H1 (cell line): ENCODE data around the gene MMP11. TPM values are rescaled to one million over a fixed set of nuclear protein-coding genes. Genes with fewer than 3 reads are reported as not detected.

Source experiments
- BRCA1 ChIP-seq: IDR thresholded peaks from 2 replicates; pipeline ENCODE4 v1.6.1; 2012; ENCODE audit warnings: low read depth, low read length, improper control_type of control experiment
- JUN ChIP-seq: IDR thresholded peaks from 2 replicates; pipeline ENCODE4 v1.6.1; 2011; ENCODE audit warnings: low read depth, mild to moderate bottlenecking, improper control_type of control experiment, low read length
- PHF8 ChIP-seq: fragments of 200-600 bp; sonication (generic); conservative IDR thresholded peaks from 2 replicates; pipeline ENCODE4 v1.7.1; 2012; ENCODE audit warnings: low read depth, mild to moderate bottlenecking, inconsistent platforms, low read length, moderate library complexity
- RFX5 ChIP-seq: IDR thresholded peaks from 2 replicates; pipeline ENCODE4 v1.6.1; 2011; ENCODE audit warnings: low read depth, low read length, improper control_type of control experiment, borderline replicate concordance
- TAF1 ChIP-seq: IDR thresholded peaks from 2 replicates; pipeline ENCODE4 v1.6.1; 2011; ENCODE audit warnings: mild to moderate bottlenecking, low read depth, low read length
- polyA plus RNA-seq, 7 experiments: library from polyadenylated mRNA; depleted of rRNA in 3 of 7; stranded (reverse) in 5 of 7; unstranded in 2 of 7; fragments of >200 nt in 5 of 7; fragments of 200-250 nt in 2 of 7; gene quantifications; 1 replicate in 5 of 7; 2 replicates in 1 of 7; 4 replicates in 1 of 7; pipeline versions ENCODE4 v1.2.1 to v1.2.3, GENCODE V29; 2011 to 2013; ENCODE audit warnings: missing spikeins in 2 of 7, mixed read lengths in 2 of 7
- total RNA-seq: library from RNA; stranded (reverse); fragmentation: NEBNext Ultra II Directional; extraction: Animal tissue kit (Norgen Biotek cat#: 25700); gene quantifications from 2 replicates; pipeline ENCODE4 v1.2.1, GENCODE V29; 2021

Gene MMP11
- total and polyA plus RNA-seq, 2 of the 8 experiments (the other 6 are each of a cell fraction or from before 2014, with no cell fraction given), result 10.2 to 18.3 TPM

DNA sequence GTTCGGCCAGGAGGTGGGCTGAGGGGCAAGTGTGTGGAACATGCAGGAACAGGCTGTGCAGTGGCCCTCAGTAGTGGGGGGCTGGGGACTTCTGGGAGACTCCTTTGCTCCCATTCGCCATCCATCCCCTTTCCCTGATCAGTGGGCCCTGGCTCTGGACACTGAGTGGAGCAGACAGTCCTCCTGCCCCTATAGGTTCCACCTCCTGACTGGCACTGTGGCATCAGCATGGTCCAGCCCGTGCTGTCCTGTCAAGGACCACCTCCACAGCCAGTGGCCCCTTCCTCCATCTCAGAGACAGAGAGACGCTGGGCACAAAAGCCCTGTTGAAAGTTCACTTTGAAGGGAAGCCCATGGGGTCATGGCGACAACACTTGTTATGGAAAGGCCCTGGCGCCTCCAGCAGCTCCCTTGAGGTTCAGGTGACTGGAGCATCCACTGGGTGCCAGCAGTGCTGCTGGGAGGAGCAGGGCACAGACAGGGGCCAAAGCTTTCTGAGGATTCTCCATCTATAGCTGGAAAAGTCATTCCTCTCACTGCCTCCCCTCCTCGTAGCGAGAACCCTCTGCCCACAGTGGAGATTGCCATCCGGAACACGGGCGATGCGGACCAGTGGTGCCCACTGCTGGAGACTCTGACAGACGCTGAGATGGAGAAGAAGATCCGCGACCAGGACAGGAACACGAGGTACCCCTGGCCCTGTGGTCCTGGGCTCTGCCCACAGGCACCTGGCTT is 60.5 kb downstream of the MMP11 start (continued):
- TF ChIP-seq PHF8, result no peak
- no peak for TF ChIP-seq TAF1
- no peak for TF ChIP-seq JUN
- TF ChIP-seq RFX5, result no peak
- no peak for TF ChIP-seq BRCA1

Other genes starting within 250 kb of the MMP11 start
- not detected in 2 replicates for gene IGLL1, start 192.6 kb upstream of the MMP11 start, total RNA-seq
- not detected in 2 replicates for gene IGLL1, start 192.6 kb upstream of the MMP11 start, polyA plus RNA-seq (2011; rRNA removed)
- 0.28 TPM in 1 of 2 replicates, not detected in the other for gene DRICH1, start 140.5 kb upstream of the MMP11 start, total RNA-seq
- 0.19 and 0.21 TPM in 2 replicates for gene DRICH1, start 140.5 kb upstream of the MMP11 start, polyA plus RNA-seq (2011; rRNA removed)
- gene RGL4, start 81.8 kb upstream of the MMP11 start, total RNA-seq, result not detected in 2 replicates
- gene RGL4, start 81.8 kb upstream of the MMP11 start, polyA plus RNA-seq (2011; rRNA removed), result not detected in 2 replicates
- 2.6 and 3.2 TPM in 2 replicates for gene ZNF70, start 21.7 kb upstream of the MMP11 start, total RNA-seq
- 1.1 and 1.2 TPM in 2 replicates for gene ZNF70, start 21.7 kb upstream of the MMP11 start, polyA plus RNA-seq (2011; rRNA removed)
- 0.52 and 0.77 TPM in 2 replicates for gene VPREB3, start 18.4 kb upstream of the MMP11 start, total RNA-seq
- 4.0 and 4.6 TPM in 2 replicates for gene VPREB3, start 18.4 kb upstream of the MMP11 start, polyA plus RNA-seq (2011; rRNA removed)
- gene C22orf15, start 9.9 kb upstream of the MMP11 start, total RNA-seq, result 2.3 and 4.9 TPM in 2 replicates
- 4.2 and 6.9 TPM in 2 replicates for gene C22orf15, start 9.9 kb upstream of the MMP11 start, polyA plus RNA-seq (2011; rRNA removed)
- 94.5 and 104 TPM in 2 replicates for gene CHCHD10, start 4.9 kb upstream of the MMP11 start, total RNA-seq
- gene CHCHD10, start 4.9 kb upstream of the MMP11 start, polyA plus RNA-seq (2011; rRNA removed), result 58.3 and 109 TPM in 2 replicates
- 116 and 124 TPM in 2 replicates for gene SMARCB1, start 14.1 kb downstream of the MMP11 start, total RNA-seq
- 145 and 158 TPM in 2 replicates for gene SMARCB1, start 14.1 kb downstream of the MMP11 start, polyA plus RNA-seq (2011; rRNA removed)
- 8.7 and 9.9 TPM in 2 replicates for gene DERL3, start 66.2 kb downstream of the MMP11 start, total RNA-seq
- 19.5 and 27.8 TPM in 2 replicates for gene DERL3, start 66.2 kb downstream of the MMP11 start, polyA plus RNA-seq (2011; rRNA removed)
- 12.5 and 13.2 TPM in 2 replicates for gene SLC2A11, start 85.0 kb downstream of the MMP11 start, total RNA-seq
- 9.1 and 10.7 TPM in 2 replicates for gene SLC2A11, start 85.0 kb downstream of the MMP11 start, polyA plus RNA-seq (2011; rRNA removed)
- gene MIF, start 121.5 kb downstream of the MMP11 start, total RNA-seq, result 1,082 and 1,119 TPM in 2 replicates
- gene MIF, start 121.5 kb downstream of the MMP11 start, polyA plus RNA-seq (2011; rRNA removed), result 1,870 and 2,008 TPM in 2 replicates
- 4.7 and 6.3 TPM in 2 replicates for gene GSTT2B, start 188.3 kb downstream of the MMP11 start, total RNA-seq
- gene GSTT2B, start 188.3 kb downstream of the MMP11 start, polyA plus RNA-seq (2011; rRNA removed), result 13.3 and 13.5 TPM in 2 replicates
- gene DDTL, start 194.0 kb downstream of the MMP11 start, total RNA-seq, result 1.7 and 2.1 TPM in 2 replicates
- 2.2 and 3.1 TPM in 2 replicates for gene DDTL, start 194.0 kb downstream of the MMP11 start, polyA plus RNA-seq (2011; rRNA removed)
- gene DDT, start 201.6 kb downstream of the MMP11 start, total RNA-seq, result 106 and 110 TPM in 2 replicates
- 336 and 341 TPM in 2 replicates for gene DDT, start 201.6 kb downstream of the MMP11 start, polyA plus RNA-seq (2011; rRNA removed)
- 1.1 and 1.9 TPM in 2 replicates for gene GSTT2, start 207.3 kb downstream of the MMP11 start, total RNA-seq
- gene GSTT2, start 207.3 kb downstream of the MMP11 start, polyA plus RNA-seq (2011; rRNA removed), result 1.2 and 1.5 TPM in 2 replicates
- not detected in 2 replicates for gene GSTT4, start 232.6 kb downstream of the MMP11 start, total RNA-seq
- gene GSTT4, start 232.6 kb downstream of the MMP11 start, polyA plus RNA-seq (2011; rRNA removed), result 0.08 and 0.14 TPM in 2 replicates
- 62.6 and 62.9 TPM in 2 replicates for gene CABIN1, start 238.5 kb downstream of the MMP11 start, total RNA-seq
- gene CABIN1, start 238.5 kb downstream of the MMP11 start, polyA plus RNA-seq (2011; rRNA removed), result 14.1 and 25.5 TPM in 2 replicates